Prostate gland (tissue), 2 donors: ENCODE data around the gene TREM2.
"Not testable (repeated sequence)": the region's sequence is repeated elsewhere in the genome, so short reads cannot be mapped to it uniquely, and the experiment has no call there.

Experiments
- POLR2A ChIP-seq: fragments of 450-650 bp; IDR thresholded peaks from one replicate; pipeline ENCODE4 v1.6.1; 2016; ENCODE audit warnings: antibody characterized with exemption, mild to moderate bottlenecking
- TF ChIP-seq, protein P1 (sequence below), 4 experiments: fragments of 200-600 bp in 2 of 4; fragments of 450-650 bp in 2 of 4; sonication (generic) in 2 of 4; IDR thresholded peaks; 1 replicate in 3 of 4; 2 replicates in 1 of 4; pipeline ENCODE4 v1.5.1; 2016 to 2019; ENCODE audit warnings: antibody characterized with exemption in 4 of 4, mild to moderate bottlenecking in 2 of 4, moderate library complexity in 2 of 4

- TF ChIP-seq, protein P1, sequence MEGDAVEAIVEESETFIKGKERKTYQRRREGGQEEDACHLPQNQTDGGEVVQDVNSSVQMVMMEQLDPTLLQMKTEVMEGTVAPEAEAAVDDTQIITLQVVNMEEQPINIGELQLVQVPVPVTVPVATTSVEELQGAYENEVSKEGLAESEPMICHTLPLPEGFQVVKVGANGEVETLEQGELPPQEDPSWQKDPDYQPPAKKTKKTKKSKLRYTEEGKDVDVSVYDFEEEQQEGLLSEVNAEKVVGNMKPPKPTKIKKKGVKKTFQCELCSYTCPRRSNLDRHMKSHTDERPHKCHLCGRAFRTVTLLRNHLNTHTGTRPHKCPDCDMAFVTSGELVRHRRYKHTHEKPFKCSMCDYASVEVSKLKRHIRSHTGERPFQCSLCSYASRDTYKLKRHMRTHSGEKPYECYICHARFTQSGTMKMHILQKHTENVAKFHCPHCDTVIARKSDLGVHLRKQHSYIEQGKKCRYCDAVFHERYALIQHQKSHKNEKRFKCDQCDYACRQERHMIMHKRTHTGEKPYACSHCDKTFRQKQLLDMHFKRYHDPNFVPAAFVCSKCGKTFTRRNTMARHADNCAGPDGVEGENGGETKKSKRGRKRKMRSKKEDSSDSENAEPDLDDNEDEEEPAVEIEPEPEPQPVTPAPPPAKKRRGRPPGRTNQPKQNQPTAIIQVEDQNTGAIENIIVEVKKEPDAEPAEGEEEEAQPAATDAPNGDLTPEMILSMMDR (IDR thresholded peaks at IDR 0.05) = not testable (repeated sequence)
- not testable (repeated sequence) for TF ChIP-seq POLR2A
Measured at GRCh38 chr6:41189046-41189445, 26.1 kb upstream of the TREM2 start.
